ENCODE results near the gene PKDREJ. TPM values are rescaled to one million over a fixed set of nuclear protein-coding genes. Genes with fewer than 3 reads are reported as not detected.

PKDREJ gene
- total RNA-seq, 1 donor from 2014 or later: under 0.01 TPM

Other genes starting within 250 kb of the PKDREJ start
- 3.3 TPM for gene PPARA, start 112.8 kb downstream of the PKDREJ start, total RNA-seq
- gene CDPF1, start 13.1 kb downstream of the PKDREJ start, total RNA-seq: 15.3 TPM
- gene TTC38, start 4.7 kb upstream of the PKDREJ start, total RNA-seq: 5.6 TPM
- 1.1 TPM for gene GTSE1, start 33.5 kb upstream of the PKDREJ start, total RNA-seq
- 19.0 TPM for gene TRMU, start 72.4 kb upstream of the PKDREJ start, total RNA-seq

Data from occipital lobe (tissue), 1 donor.